Esophagus squamous epithelium (tissue), 5 donors: Measurements from ENCODE around the gene TMEM131. TPM values are rescaled to one million over a fixed set of nuclear protein-coding genes. Genes with fewer than 3 reads are reported as not detected.

ENCODE experiments used
- DNase-seq: peaks from one replicate; lab custom pipeline; 2025; lab: John Stamatoyannopoulos, UW
- H3K27ac ChIP-seq, 4 donors: fragments of 200-600 bp; sonication (generic); one replicate each; pipeline ENCODE4 v1.5.1; 2016 to 2019; ENCODE audit warnings: mild to moderate bottlenecking in 1 of 4
- H3K27me3 ChIP-seq, 4 donors: fragments of 200-600 bp; sonication (generic); 1 replicate in 3 of 4; 2 replicates in 1 of 4; pipeline versions ENCODE4 v1.5.1 to v1.6.0; 2017 to 2021; ENCODE audit warnings: antibody characterized with exemption in 1 of 4
- H3K36me3 ChIP-seq, 3 donors: fragments of 200-600 bp; sonication (generic); one replicate each; pipeline ENCODE4 v1.5.1; 2016 to 2019
- H3K4me1 ChIP-seq, 3 donors: fragments of 200-600 bp; sonication (generic); one replicate each; pipeline ENCODE4 v1.5.1; 2017 to 2019
- H3K4me3 ChIP-seq, 4 donors: fragments of 200-600 bp; sonication (generic); 1 replicate in 3 of 4; 2 replicates in 1 of 4; pipeline ENCODE4 v1.5.1; 2016 to 2019; ENCODE audit warnings: mild to moderate bottlenecking in 2 of 4, moderate library complexity in 1 of 4
- H3K9me3 ChIP-seq, 3 donors: fragments of 200-600 bp; sonication (generic); one replicate each; pipeline ENCODE4 v1.5.1; 2016 to 2019
- CTCF ChIP-seq, 6 experiments: fragments of 450-650 bp in 4 of 6; fragments of 200-600 bp in 2 of 6; sonication (generic) in 2 of 6; IDR thresholded peaks; one replicate each; pipeline ENCODE4 v1.5.1; 2016 to 2019; ENCODE audit warnings: antibody characterized with exemption in 6 of 6, mild to moderate bottlenecking in 4 of 6, moderate library complexity in 4 of 6
- POLR2A ChIP-seq, 4 donors: fragments of 450-650 bp; IDR thresholded peaks; one replicate each; pipeline ENCODE4 v1.6.1; 2017; ENCODE audit warnings: antibody characterized with exemption in 4 of 4, mild to moderate bottlenecking in 4 of 4, moderate library complexity in 3 of 4
- WGBS, 2 donors: methylation state at CpG; one replicate each; pipeline ENCODE4 v1.1.5; 2018; 5-methylcytosine and 5-hydroxymethylcytosine counted together
- intact Hi-C: fragments of 100-400 bp; cut with DNase I; formaldehyde crosslinking; loops from one replicate; pipeline ENCODE4 v1.15.0; 2022
- total RNA-seq, 4 donors: library from RNA; depleted of rRNA; stranded (reverse); fragments of >200 nt; gene quantifications; one replicate each; pipeline ENCODE4 v1.1.0, GENCODE V29; 2016
- donor health status: DM: yes; HTN: yes; CAD: no.

Gene TMEM131
- total RNA-seq, 4 donors from 2014 or later, result 24.2 to 36.4 (median 28.1) TPM

- no peak for DNase-seq
- H3K9me3 ChIP-seq, result no peaks in the 10 kb centered on the region
- H3K4me3 ChIP-seq, result no peak overlapping the region
- no peak for TF ChIP-seq POLR2A (IDR thresholded peaks at IDR 0.05)
- no peak for TF ChIP-seq CTCF (IDR thresholded peaks at IDR 0.05)
- intact Hi-C loops, result no loop called here
- peaks cover 0 to 21% (median 0%) of the 10 kb centered on the region in 3 donors for H3K36me3 ChIP-seq
- H3K27ac ChIP-seq, result no peak overlapping the region
- peaks cover 0 to 40% (median 0%) of the 10 kb centered on the region in 3 donors for H3K4me1 ChIP-seq
- H3K27me3 ChIP-seq, result no peaks in the 10 kb centered on the region
- 70 to 73% methylated on average over 3 to 4 of the region's 4 CpGs for WGBS, 2 donors
These were observed 248.0 kb downstream of the TMEM131 start for GRCh38 chr2:97747716-97748115.

- no peak for TF ChIP-seq CTCF (IDR thresholded peaks at IDR 0.05)
- Histone ChIP-seq H3K27me3 (no peaks in the 10 kb centered on the region), H3K9me3 (no peaks in the 10 kb centered on the region), H3K4me1 (peaks cover 0 to 36% (median 1%) of the 10 kb centered on the region in 3 donors), H3K27ac (no peak overlapping the region), H3K4me3 (no peak overlapping the region), H3K36me3 (peaks cover 0 to 17% (median 0%) of the 10 kb centered on the region in 3 donors)
- no peak for DNase-seq
- intact Hi-C loops, result no loop called here
- 64 to 76% methylated on average over 3 of the region's 3 CpGs for WGBS, 2 donors
These were observed 248.5 kb downstream of the TMEM131 start for GRCh38 chr2:97747285-97747684.

- Histone ChIP-seq H3K27ac (peak overlapping the region in 2 of 4 donors; percentile 23 to 27), H3K27me3 (no peaks in the 10 kb centered on the region), H3K4me1 (peaks cover 4 to 44% (median 7%) of the 10 kb centered on the region in 3 donors), H3K9me3 (no peaks in the 10 kb centered on the region), H3K4me3 (no peak overlapping the region), H3K36me3 (peaks cover 0 to 14% (median 0%) of the 10 kb centered on the region in 3 donors)
- TF ChIP-seq CTCF (IDR thresholded peaks at IDR 0.05) (no peak), POLR2A (IDR thresholded peaks at IDR 0.05) (no peak)
- WGBS, 2 donors, result 31 to 42% methylated on average over 10 of the region's 10 CpGs
- intact Hi-C loops, result no loop called here
- no peak for DNase-seq
These were observed 250.1 kb downstream of the TMEM131 start for GRCh38 chr2:97745474-97746174.

- Histone ChIP-seq H3K9me3 (no peaks in the 10 kb centered on the region), H3K27me3 (no peaks in the 10 kb centered on the region), H3K4me3 (no peak overlapping the region), H3K4me1 (peaks cover 4 to 46% (median 7%) of the 10 kb centered on the region in 3 donors), H3K27ac (no peak overlapping the region), H3K36me3 (peaks cover 0 to 10% (median 0%) of the 10 kb centered on the region in 3 donors)
- intact Hi-C loops, result no loop called here
- TF ChIP-seq CTCF (IDR thresholded peaks at IDR 0.05), result no peak
- no peak for DNase-seq
- 90 to 92% methylated on average over 2 to 6 of the region's 6 CpGs for WGBS, 2 donors
These were observed 251.8 kb downstream of the TMEM131 start for GRCh38 chr2:97743913-97744312.

GRCh38 chr2:97742381-97742847 lies 253.3 kb downstream of the TMEM131 start:
- H3K9me3 ChIP-seq, result no peaks in the 10 kb centered on the region
- no peak for DNase-seq

More at GRCh38 chr2:97742381-97742847, 253.3 kb downstream of the TMEM131 start:
- Histone ChIP-seq H3K4me3 (no peak overlapping the region), H3K36me3 (peaks cover 0 to 10% (median 0%) of the 10 kb centered on the region in 3 donors), H3K27ac (no peak overlapping the region), H3K4me1 (peaks cover 4 to 38% (median 7%) of the 10 kb centered on the region in 3 donors), H3K27me3 (no peaks in the 10 kb centered on the region)
- intact Hi-C loops, result no loop called here
- WGBS, 2 donors, result 43 to 45% methylated on average over 3 to 4 of the region's 4 CpGs
- TF ChIP-seq POLR2A (IDR thresholded peaks at IDR 0.05) (no peak), CTCF (IDR thresholded peaks at IDR 0.05) (no peak)
